Measurements from ENCODE around the gene SVIL.
A peak's percentile ranks its signal among the peaks of the same experiment; 100 is the strongest.

Gene SVIL

DNA sequence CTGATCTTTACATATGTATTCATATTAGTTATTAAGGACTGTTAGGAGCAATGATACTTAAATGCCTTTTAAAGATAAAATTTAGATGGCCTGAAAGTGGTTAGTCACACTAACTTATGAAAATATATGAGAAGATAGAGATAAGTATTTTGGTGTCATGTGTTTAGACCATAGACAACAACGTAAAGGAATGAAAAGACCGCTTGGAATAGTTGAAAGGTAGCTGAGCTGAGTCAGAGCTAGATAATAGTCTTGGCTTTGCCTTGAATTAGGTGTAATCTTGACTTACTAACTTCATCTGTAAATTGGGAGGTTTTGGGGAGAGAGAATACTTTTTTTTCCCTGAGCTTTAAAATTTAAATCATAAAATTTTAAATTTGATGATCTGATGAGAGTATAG lies 218.9 kb downstream of the SVIL start:
- no peak for DNase-seq (ENCODE audit: low read depth in 2 of 2)

DNA sequence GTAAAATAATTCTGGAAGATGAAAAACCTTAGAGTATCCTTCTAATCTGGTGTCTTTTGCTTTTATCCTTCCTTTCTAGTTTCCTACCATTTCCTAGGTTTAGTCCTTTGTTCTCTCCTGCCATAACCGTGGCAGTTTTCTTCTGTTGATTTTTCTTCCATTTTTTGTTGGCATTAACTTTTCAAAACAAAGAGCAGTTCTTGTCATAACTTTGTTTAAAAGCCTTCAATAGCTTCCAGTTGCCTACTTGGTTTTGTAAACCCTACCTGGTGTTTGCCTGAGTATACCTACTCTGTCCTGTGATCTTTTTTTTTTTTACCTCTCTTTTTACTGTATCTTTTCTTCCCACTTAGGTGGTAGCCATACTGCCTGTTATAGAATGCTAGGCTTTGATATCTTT lies 220.3 kb downstream of the SVIL start:
- no peak for DNase-seq (ENCODE audit: low read depth in 2 of 2)

DNA sequence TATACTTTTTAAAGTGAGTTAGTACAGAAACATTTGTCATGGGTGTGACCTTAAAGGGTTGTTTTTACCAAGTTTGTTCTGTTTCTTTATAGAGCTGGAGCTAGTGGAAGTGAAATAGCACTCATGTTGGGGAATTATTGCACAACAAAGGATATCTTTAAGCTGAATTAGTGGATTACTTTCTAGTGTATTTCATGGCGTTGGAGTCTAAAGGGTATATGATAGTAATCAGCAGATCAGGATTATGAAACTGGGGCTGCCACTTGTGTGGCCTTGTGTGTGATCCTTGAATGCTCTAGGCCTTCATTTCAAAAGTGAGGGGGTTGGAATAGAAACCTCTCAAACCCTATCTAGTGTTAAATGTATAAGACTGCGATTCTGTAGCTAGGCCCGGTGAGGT lies 222.3 kb downstream of the SVIL start:
- no peak for DNase-seq (ENCODE audit: low read depth in 2 of 2)

DNA sequence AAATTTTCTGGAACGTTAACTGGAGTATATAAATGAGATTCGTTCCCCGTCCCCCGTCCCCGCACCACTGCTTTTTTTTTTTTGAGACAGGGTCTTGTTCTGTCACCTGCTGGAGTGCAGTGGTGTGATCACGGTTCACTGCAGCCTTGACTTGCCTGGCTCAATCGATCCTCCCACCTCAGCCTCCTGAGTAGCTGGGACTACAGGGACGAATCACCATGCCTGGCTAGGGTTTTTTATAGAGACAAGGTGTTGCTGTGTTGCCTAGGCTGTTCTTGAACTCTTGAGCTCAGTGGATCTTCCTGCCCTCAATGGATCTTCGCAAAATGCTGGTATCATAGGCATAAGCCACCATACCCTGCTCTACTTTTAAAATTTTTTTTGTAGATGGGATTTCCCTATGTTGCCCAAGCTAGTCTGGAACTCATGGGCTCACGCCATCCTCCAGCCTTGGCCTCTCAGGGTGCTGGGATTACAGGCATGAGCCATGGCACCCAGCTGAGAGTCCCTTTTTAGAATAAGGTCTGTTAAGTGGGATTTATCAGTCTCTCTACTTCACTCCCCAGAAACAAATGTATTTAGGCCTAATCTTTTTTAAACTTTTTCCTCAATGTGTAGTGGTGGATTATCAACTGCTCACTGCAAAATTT lies 223.0 kb downstream of the SVIL start:
- DNase-seq (ENCODE audit: low read depth in 2 of 2) = no peak

DNA sequence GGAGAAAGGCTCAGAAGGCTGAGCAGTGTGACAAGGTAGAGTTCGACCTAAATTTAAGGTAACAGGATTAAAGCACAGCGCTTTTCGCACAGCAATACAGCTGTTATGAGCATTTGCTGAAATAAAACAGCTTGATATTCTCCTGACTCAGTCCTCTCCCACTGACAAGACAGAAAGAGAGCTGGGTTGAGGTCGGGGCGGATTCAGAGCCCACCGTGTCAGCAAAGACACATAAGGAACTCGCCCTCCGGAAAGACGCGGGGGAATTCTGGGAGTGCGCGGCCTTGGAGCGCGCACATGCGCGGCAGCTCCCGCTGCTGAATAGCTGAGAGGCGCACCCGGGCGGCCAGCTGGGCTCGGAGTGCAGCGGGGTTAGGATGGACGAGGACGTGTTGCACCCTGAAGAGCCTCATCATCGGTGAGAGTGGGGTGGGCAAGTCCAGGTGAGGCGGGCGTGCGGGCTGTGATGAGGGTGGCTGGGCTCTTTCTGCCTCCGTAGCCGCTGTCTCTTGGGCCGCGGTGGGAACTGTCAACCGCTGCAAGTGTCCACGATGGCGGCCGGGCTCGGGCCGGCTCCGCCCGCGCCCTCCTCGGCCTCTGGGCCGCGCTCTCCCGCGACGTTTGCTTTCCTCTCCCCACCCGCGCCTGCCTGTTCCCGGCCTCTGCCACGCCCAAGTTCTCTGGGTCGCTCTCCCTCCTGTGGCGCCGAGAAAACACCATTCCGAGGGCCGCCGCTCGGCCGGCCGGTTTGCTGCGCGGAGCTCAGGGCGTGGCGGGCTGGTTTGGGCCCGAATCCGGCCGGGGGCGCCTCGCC lies 225.3 kb downstream of the SVIL start:
- peak in 1 of 2 donors; percentile 21 for DNase-seq (ENCODE audit: low read depth in 2 of 2)

DNA sequence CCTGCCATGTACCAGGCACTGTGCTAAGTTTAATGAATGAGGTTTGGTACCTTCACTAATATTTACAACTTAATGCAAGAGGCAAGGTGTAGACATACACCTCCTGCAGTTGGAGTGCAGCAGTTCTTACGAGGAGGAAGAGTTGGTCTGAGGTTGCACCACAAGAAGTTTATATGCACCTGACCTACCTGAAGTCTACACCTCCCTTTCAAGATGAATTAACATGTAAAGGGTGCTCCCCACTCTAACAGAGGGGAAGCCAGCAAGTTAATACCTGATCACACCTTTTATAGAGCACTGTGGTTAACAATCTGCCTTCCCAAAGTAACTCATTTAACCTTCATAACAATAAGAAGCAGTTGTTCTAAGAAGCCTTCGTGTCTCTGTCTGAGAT lies 225.9 kb downstream of the SVIL start:
- no peak for DNase-seq (ENCODE audit: low read depth in 2 of 2)
